ENCODE results near the gene MAD1L1. TPM values are rescaled to one million over a fixed set of nuclear protein-coding genes. Genes with fewer than 3 reads are reported as not detected.

MAD1L1 gene
- total RNA-seq, 1 experiment from 2014 or later = 38.5 TPM

- no peak overlapping the region for H2AFZ ChIP-seq (ENCODE audit: low read depth, low read length, poor library complexity, severe bottlenecking)
- peaks cover 0 to under 1% of the 10 kb centered on the region in 2 experiments; a peak in 1 of 4 replicates for H3K4me1 ChIP-seq (ENCODE audit: control insufficient read depth in 1 of 2, insufficient read depth in 2 of 2, low read length in 2 of 2)
- no peak overlapping the region for H3K27ac ChIP-seq (ENCODE audit: low read depth, low read length)
- H3K79me2 ChIP-seq (ENCODE audit: insufficient read depth, low read length) = no peaks in the 10 kb centered on the region
- H3K4me2 ChIP-seq (ENCODE audit: low read length) = no peak overlapping the region
- ChIA-PET POLR2A (no interaction called here), CTCF (no interaction called here), RAD21 (ENCODE audit: low non-redundant PET in 1 of 2, low total read pairs in 2 of 2, uncharacterized antibody in 2 of 2, unreplicated experiment in 2 of 2) (no interaction called here)
- no peaks in the 10 kb centered on the region for H3K27me3 ChIP-seq (ENCODE audit: insufficient read depth, low read length)
- no peaks in the 10 kb centered on the region for H3K9me2 ChIP-seq (ENCODE audit: insufficient read depth)
- no peak for DNase-seq (ENCODE audit: low read depth, low spot score)
- H3K4me3 ChIP-seq (replicated peaks in 1 of 2; ENCODE audit: low read depth in 1 of 2, low read length in 2 of 2) = no peak overlapping the region
- intact Hi-C loops (cut with micrococcal nuclease) = no loop called here
- H3K9me3 ChIP-seq (ENCODE audit: control insufficient read depth in 1 of 2, insufficient read depth in 1 of 2, low read depth in 1 of 2, low read length in 2 of 2) = no peaks in the 10 kb centered on the region
- H4K20me1 ChIP-seq (ENCODE audit: insufficient read depth) = no peaks in the 10 kb centered on the region
- no peak for TF ChIP-seq CBX3 (IDR thresholded peaks at IDR 0.05; ENCODE audit: low read depth)
- no peak for TF ChIP-seq POLR2A (IDR thresholded peaks at IDR 0.05; ENCODE audit: borderline replicate concordance, extremely low read depth, insufficient read depth, insufficient read length)
- no peak for TF ChIP-seq ZNF274 (IDR thresholded peaks at IDR 0.05; ENCODE audit: low read depth, low read length)
- no peak for TF ChIP-seq SRF (IDR thresholded peaks at IDR 0.05; ENCODE audit: low read depth)
- TF ChIP-seq CEBPB (IDR thresholded peaks at IDR 0.05; ENCODE audit: low read depth) = no peak
- TF ChIP-seq CTCF (IDR thresholded peaks at IDR 0.05 in 2 of 3, conservative IDR thresholded peaks at IDR 0.05 in 1 of 3; ENCODE audit: borderline replicate concordance in 1 of 3, insufficient read depth in 1 of 3, low read depth in 2 of 3, low read length in 2 of 3) = no peak
- TF ChIP-seq EZH2phosphoT487 (IDR thresholded peaks at IDR 0.05; ENCODE audit: borderline replicate concordance) = no peak
- no peak for TF ChIP-seq JUND (IDR thresholded peaks at IDR 0.05)
- TF ChIP-seq RAD21 (IDR thresholded peaks at IDR 0.05; ENCODE audit: low read depth) = no peak
- no peak for TF ChIP-seq YY1 (IDR thresholded peaks at IDR 0.05; ENCODE audit: extremely low read depth, insufficient replicate concordance, low read depth, low read length)
- no peak for TF ChIP-seq ZBTB33 (IDR thresholded peaks at IDR 0.05; ENCODE audit: extremely low read depth, insufficient replicate concordance, low read length)
- no TSS peak for BruUV-seq (replicated peaks)
- H3K9ac ChIP-seq (ENCODE audit: low read length) = no peak overlapping the region
- H3K36me3 ChIP-seq (ENCODE audit: control insufficient read depth in 1 of 2, insufficient read depth in 2 of 2, low read length in 2 of 2) = no peaks in the 10 kb centered on the region; a peak in 1 of 4 replicates
- no peak for ATAC-seq
These were observed 28.9 kb upstream of the MAD1L1 start for GRCh38 chr7:2261611-2262010.
